WERI-Rb-1 (cell line): Measurements from ENCODE around the gene DHCR7.

Experiments used
- DNase-seq: peaks from one replicate; pipeline ENCODE4 v3.0.0-alpha.2; 2020
- H3K27ac ChIP-seq: fragments of 250-450 bp; sonication (Bioruptor Pico); 2 replicates; pipeline ENCODE4 v1.5.1; 2020; ENCODE audit warnings: mild to moderate bottlenecking, moderate library complexity
- H3K27me3 ChIP-seq: fragments of 250-450 bp; sonication (Bioruptor Pico); 2 replicates; pipeline ENCODE4 v1.5.1; 2021; ENCODE audit warnings: mild to moderate bottlenecking, low read depth, moderate library complexity; ENCODE audit not compliant: insufficient read depth, severe bottlenecking
- H3K36me3 ChIP-seq: fragments of 250-450 bp; sonication (Bioruptor Pico); 2 replicates; pipeline ENCODE4 v1.5.1; 2020; ENCODE audit warnings: mild to moderate bottlenecking, moderate library complexity
- H3K4me3 ChIP-seq: 2 replicates; pipeline ENCODE4 v1.5.1; 2011; ENCODE audit warnings: low read depth, mild to moderate bottlenecking, control low read depth, low read length
- H3K9me3 ChIP-seq: fragments of 250-450 bp; sonication (Bioruptor Pico); 2 replicates; pipeline ENCODE4 v1.5.1; 2021; ENCODE audit warnings: mild to moderate bottlenecking, moderate library complexity; ENCODE audit not compliant: severe bottlenecking
- TF ChIP-seq, protein P1 (sequence below): IDR thresholded peaks from 2 replicates; pipeline ENCODE4 v1.5.1; 2011; ENCODE audit warnings: low read depth, mild to moderate bottlenecking, control low read depth, inconsistent platforms, low read length

DHCR7 gene

DNA sequence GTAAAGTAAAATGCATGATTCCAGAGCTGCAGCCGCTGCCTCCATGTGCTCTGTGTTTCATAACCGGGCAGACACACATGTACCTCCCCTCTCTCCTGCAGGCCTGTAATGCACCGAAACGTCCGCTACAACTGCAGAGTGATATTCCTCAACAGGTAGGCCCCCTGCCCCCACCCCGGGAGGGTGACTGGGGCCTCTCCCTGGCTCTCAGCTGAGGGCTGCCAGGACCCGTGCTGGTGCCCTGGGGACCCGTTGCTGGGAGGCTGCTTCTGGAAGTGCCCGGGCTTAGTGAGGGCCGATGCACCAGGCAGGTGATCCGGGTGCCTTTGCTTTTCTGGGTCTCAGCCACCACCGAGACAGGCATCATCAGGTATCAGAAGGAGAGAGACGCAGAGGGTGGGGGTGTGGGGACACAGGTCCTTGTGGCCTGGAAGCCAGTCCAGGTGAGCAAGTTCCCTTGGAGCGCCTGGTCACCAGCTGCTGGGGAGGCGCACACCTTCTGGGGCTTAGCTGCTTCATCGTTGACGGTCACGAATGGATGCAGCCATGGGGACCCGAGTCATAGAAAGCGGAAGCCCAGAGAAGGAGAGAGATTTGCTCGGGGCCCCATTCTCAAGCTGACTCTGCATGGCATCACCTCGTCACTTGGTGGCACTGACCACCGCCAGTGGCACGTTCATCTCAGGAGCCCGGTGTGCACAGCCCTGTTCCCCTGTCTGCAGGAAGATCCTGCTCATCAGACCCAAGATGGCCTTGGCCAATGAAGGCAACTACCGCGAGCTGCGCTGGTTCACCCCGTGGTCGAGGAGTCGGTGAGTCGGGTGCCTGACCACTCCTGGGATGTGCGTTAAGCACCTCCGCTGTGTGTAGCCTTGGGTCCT lies 15.4 kb upstream of the DHCR7 start:
- H3K36me3 ChIP-seq: peaks cover 12% of the 10 kb centered on the region; the same call in 1 of the 2 replicates
- H3K27me3 ChIP-seq: no peaks in the 10 kb centered on the region
- no peak overlapping the region for H3K27ac ChIP-seq
- H3K9me3 ChIP-seq: no peaks in the 10 kb centered on the region
- TF ChIP-seq, protein P1, sequence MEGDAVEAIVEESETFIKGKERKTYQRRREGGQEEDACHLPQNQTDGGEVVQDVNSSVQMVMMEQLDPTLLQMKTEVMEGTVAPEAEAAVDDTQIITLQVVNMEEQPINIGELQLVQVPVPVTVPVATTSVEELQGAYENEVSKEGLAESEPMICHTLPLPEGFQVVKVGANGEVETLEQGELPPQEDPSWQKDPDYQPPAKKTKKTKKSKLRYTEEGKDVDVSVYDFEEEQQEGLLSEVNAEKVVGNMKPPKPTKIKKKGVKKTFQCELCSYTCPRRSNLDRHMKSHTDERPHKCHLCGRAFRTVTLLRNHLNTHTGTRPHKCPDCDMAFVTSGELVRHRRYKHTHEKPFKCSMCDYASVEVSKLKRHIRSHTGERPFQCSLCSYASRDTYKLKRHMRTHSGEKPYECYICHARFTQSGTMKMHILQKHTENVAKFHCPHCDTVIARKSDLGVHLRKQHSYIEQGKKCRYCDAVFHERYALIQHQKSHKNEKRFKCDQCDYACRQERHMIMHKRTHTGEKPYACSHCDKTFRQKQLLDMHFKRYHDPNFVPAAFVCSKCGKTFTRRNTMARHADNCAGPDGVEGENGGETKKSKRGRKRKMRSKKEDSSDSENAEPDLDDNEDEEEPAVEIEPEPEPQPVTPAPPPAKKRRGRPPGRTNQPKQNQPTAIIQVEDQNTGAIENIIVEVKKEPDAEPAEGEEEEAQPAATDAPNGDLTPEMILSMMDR: no peak
- H3K4me3 ChIP-seq: no peak overlapping the region
- no peak for DNase-seq

DNA sequence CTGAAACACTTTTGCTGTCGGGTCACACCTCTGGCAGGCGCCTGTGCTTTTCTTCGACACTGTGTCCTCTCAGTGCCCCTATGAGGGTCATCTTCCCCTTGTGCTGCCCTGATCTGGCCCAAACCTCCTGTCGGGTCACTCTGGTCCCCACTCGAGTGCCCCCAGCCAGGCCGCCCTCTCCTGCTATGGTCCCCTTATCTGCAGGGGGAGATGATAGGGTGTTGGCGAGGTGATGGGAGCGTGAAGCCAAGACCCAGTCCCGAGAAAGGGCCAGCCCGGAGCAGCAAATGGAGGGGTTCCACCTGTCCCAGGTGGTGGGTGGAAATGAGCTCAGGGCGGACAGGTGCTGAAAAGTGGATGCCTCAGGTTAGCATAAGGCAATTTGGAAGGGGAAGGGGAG lies 14.5 kb upstream of the DHCR7 start:
- H3K9me3 ChIP-seq: no peaks in the 10 kb centered on the region
- H3K4me3 ChIP-seq: no peak overlapping the region
- H3K27ac ChIP-seq: no peak overlapping the region
- H3K36me3 ChIP-seq: peaks cover 17% of the 10 kb centered on the region; the same call in 1 of the 2 replicates
- no peak for DNase-seq
- TF ChIP-seq, protein P1: no peak
- no peaks in the 10 kb centered on the region for H3K27me3 ChIP-seq

DNA sequence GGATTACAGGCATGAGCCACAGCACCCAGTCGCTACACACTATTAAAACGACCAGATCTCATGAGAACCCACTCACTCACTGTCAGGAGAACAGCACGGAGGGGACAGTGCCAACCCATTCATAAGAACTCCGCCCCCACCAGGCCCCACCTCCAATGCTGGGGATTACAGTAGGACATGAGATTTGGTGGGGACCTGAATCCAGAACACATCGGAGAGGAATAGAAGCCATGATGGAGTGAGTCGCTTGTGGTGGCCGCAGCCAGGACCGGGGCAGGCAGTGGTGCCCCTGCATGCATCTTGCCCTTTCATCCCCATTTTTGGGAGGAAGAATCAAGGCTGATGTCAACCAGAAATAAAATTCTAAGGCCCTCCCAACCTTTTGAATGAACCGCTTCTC lies 13.5 kb upstream of the DHCR7 start:
- no peak overlapping the region for H3K27ac ChIP-seq
- DNase-seq: no peak
- no peaks in the 10 kb centered on the region for H3K27me3 ChIP-seq
- TF ChIP-seq, protein P1: no peak
- no peak overlapping the region for H3K4me3 ChIP-seq
- H3K36me3 ChIP-seq: peaks cover 28% of the 10 kb centered on the region
- H3K9me3 ChIP-seq: no peaks in the 10 kb centered on the region

DNA sequence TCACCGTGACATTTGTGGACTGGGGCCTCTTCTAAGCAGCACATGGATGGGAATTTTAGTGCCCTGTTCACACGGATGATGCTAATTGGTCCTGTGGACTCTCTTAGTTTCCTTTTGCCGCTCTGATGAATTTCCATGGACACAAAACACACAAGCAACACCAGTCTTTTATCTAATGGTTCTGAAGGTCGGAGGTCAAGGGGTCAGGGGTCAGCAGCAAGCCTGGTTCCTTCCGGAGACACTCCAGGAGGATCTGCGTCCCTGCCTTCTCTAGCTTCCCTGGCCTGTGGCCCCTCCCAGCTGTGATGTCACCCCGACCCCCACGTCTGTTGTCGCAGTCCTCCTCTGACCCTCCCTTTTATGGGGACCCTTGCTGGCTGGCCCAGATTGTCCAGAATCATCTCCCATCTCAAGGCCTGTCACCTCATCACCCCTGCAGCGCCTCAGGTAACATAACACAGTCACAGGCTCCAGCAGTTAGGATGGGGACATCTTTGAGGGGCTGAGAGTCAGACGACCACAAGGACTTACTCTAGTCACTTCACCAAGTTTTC lies 11.7 kb upstream of the DHCR7 start:
- Histone ChIP-seq H3K27ac (no peak overlapping the region), H3K36me3 (peaks cover 42% of the 10 kb centered on the region), H3K9me3 (no peaks in the 10 kb centered on the region), H3K27me3 (no peaks in the 10 kb centered on the region), H3K4me3 (no peak overlapping the region)
- TF ChIP-seq, protein P1: no peak
- DNase-seq: no peak

DNA sequence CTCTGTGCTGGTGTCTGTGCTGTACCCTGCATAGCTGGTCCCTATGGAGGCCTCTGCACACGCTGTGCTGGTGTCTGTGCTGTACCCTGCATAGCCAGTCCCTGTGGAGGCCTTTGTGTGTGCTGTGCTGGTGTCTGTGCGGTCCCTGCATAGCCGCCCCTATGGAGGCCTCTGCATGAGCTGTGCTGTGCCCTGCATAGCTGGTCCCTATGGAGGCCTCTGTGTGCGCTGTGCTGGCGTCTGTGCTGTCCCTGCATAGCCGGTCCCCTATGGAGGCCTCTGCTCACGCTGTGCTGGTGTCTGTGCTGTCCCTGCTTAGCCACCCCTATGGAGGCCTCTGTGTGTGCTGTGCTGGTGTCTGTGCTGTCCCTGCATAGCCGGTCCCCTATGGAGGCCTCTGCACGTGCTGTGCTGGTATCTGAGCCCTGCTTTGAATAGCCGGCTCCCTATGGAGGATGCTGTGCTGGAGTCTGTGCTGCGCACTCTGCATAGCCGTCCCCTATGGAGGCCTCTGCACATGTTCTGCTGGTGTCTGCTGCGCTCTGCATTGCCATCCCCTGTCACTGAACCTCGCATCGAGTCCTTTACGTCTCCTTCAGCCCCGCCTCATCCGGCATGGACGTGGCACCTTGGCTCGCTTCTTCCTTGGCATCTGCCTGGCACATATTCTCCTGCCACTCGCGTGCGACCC lies 11.0 kb upstream of the DHCR7 start:
- Histone ChIP-seq H3K4me3 (no peak overlapping the region), H3K27ac (no peak overlapping the region), H3K9me3 (no peaks in the 10 kb centered on the region), H3K27me3 (no peaks in the 10 kb centered on the region), H3K36me3 (peaks cover 42% of the 10 kb centered on the region)
- TF ChIP-seq, protein P1: no peak
- DNase-seq: no peak
